ENCODE measurements around the gene MATN1.

DNA sequence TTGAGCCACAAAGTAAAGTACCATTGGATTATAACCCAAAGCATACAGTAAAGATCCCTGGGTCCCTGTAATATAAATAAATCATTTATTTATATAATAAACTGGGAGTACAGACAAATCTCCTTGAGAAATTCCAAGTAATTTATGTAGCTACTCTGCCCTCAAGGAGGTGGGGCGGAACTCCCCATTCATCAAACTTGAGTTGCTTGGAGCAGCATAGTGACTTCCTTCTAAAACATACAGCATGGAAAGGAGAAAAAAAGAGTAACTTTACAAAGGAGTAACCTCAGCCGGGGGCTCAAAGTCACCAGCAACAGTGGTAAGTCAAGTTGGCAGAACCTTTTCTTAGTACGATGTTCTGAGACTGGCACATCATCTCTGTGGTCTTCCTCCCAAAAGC lies 29.7 kb upstream of the MATN1 start:
- TF ChIP-seq, protein P1, sequence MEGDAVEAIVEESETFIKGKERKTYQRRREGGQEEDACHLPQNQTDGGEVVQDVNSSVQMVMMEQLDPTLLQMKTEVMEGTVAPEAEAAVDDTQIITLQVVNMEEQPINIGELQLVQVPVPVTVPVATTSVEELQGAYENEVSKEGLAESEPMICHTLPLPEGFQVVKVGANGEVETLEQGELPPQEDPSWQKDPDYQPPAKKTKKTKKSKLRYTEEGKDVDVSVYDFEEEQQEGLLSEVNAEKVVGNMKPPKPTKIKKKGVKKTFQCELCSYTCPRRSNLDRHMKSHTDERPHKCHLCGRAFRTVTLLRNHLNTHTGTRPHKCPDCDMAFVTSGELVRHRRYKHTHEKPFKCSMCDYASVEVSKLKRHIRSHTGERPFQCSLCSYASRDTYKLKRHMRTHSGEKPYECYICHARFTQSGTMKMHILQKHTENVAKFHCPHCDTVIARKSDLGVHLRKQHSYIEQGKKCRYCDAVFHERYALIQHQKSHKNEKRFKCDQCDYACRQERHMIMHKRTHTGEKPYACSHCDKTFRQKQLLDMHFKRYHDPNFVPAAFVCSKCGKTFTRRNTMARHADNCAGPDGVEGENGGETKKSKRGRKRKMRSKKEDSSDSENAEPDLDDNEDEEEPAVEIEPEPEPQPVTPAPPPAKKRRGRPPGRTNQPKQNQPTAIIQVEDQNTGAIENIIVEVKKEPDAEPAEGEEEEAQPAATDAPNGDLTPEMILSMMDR (IDR thresholded peaks at IDR 0.05): no peak
- no peak for TF ChIP-seq ZFX (IDR thresholded peaks at IDR 0.05; ENCODE audit: borderline replicate concordance)

Measured in 22Rv1 (cell line).